GM20431 (cell line): Measurements from ENCODE around the gene MFSD2B.
"Not testable (repeated sequence)": the region's sequence is repeated elsewhere in the genome, so short reads cannot be mapped to it uniquely, and the experiment has no call there.

ENCODE experiments used
- in situ Hi-C: fragments of 300-500 bp; cut with MseI, MboI; formaldehyde crosslinking; loops from one replicate; pipeline ENCODE4 v1.15.0; 2020; ENCODE audit warnings: low sequenced_read_pairs; ENCODE audit not compliant: unreplicated experiment

The MFSD2B gene

GRCh38 chr2:24009680-24010476 lies at the start of gene MFSD2B:
TSS of gene MFSD2B (plus strand) at chr2:24010085. CDS start at chr2:24010097, 12 bp downstream.
- in situ Hi-C loops = no loop called here

- in situ Hi-C loops = no loop called here
Measured at GRCh38 chr2:23967846-23968245, 42.0 kb upstream of the MFSD2B start.

- in situ Hi-C loops = no loop called here
Measured at GRCh38 chr2:23976883-23977282, 33.0 kb upstream of the MFSD2B start.

GRCh38 chr2:23988371-23988770 lies 21.5 kb upstream of the MFSD2B start:
- in situ Hi-C loops = no loop called here

- in situ Hi-C loops = no loop called here
Measured at GRCh38 chr2:23992931-23993330, 17.0 kb upstream of the MFSD2B start.

- in situ Hi-C loops = no loop called here
Measured at GRCh38 chr2:23993736-23994269, 16.1 kb upstream of the MFSD2B start.

GRCh38 chr2:23994567-23994966 lies 15.3 kb upstream of the MFSD2B start:
- in situ Hi-C loops = no loop called here

- in situ Hi-C loops = no loop called here
Measured at GRCh38 chr2:24007693-24008092, 2.2 kb upstream of the MFSD2B start.

GRCh38 chr2:24008672-24009366 lies 1.1 kb upstream of the MFSD2B start:
- in situ Hi-C loops = no loop called here

GRCh38 chr2:24009367-24009679 lies 562 bp upstream of the MFSD2B start:
- in situ Hi-C loops = no loop called here

GRCh38 chr2:24010477-24011249 lies 778 bp downstream of the MFSD2B start:
- in situ Hi-C loops = no loop called here

- in situ Hi-C loops = no loop called here
Measured at GRCh38 chr2:24011250-24012104, 1.6 kb downstream of the MFSD2B start.

- in situ Hi-C loops = no loop called here
Measured at GRCh38 chr2:24012521-24013188, 2.8 kb downstream of the MFSD2B start.

GRCh38 chr2:24014902-24015301 lies 5.0 kb downstream of the MFSD2B start:
- in situ Hi-C loops = not testable (repeated sequence)

- in situ Hi-C loops = no loop called here
Measured at GRCh38 chr2:24015562-24016375, 5.9 kb downstream of the MFSD2B start.

GRCh38 chr2:24016376-24016761 lies 6.5 kb downstream of the MFSD2B start:
- in situ Hi-C loops = no loop called here

GRCh38 chr2:24016853-24017703 lies 7.2 kb downstream of the MFSD2B start:
- in situ Hi-C loops = no loop called here

- in situ Hi-C loops = no loop called here
Measured at GRCh38 chr2:24017711-24018110, 7.8 kb downstream of the MFSD2B start.
